T47D (cell line): Measurements from ENCODE around the gene SERPINI1.

Source experiments
- DNase-seq, 2 experiments: peaks; one replicate each; pipeline versions ENCODE4 v3.0.0 to v3.0.0-alpha.2; 2011 to 2012; ENCODE audit warnings: low read depth in 1 of 2, low spot score in 1 of 2
- JUND ChIP-seq: IDR thresholded peaks from 2 replicates; pipeline ENCODE4 v1.6.1; 2012; ENCODE audit warnings: low read depth
- in situ Hi-C: cut with HindIII; loops from 2 replicates; pipeline ENCODE4 v1.10.0; 2016; ENCODE audit warnings: low sequenced_read_pairs, low pct_unique_long_range_greater_than_20kb

SERPINI1 gene

DNA sequence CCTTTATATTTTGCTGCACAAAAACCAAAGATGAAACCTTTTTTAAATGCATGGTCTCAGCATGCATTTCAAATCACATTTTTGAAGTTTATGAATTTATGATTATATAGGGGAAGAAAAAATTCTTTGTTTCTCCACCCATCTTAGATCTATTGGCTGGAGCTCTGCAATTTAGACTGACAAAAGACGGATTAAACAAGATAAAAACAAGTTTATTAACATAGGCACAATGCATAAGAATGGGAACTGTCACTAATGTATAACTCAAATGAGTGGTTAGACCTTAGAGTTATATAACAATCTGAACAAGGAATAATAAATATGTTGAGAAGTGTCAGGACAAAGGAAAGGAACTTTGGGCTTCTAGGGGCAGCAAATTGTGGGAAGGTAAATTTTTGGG lies 132.5 kb downstream of the SERPINI1 start:
- DNase-seq: no peak
- in situ Hi-C loops: no loop called here
- TF ChIP-seq JUND: no peak

DNA sequence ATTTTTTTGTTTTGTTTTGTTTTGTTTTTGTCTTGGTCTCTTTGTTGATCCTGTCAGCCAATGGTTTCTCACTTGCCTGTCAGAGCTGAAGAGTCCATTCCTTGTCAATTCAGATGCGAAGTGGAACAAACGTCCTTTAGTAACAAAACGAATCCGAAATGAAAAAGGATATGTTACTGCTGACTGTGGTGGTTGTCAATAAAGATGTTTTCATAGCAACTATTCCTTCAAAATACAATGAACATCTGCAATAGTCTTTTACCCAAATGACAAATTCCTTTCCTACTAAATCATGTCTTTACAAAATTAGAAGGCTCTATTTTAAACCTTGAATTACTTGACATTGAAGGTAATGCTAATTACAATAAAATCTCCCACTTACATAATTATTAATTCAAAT lies 134.7 kb downstream of the SERPINI1 start:
- no peak for DNase-seq
- in situ Hi-C loops: no loop called here
- no peak for TF ChIP-seq JUND

DNA sequence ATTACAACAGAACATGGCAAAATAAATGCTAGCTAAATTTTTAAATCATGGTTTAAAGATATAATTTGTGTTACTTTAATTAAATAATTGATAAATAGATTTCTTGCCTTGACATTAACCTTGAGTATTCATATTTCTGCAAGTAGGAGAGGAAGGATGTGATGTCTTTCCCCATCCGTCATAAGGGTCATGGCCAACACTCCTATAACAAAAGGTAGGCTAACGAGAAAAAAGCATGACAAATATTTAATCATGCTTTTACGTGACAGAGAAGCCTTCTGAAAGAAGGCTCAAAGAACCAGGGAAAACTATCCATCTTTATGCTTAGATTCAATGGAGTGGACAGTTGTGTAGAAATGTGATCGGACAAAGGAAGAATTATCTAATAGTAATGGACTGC lies 135.2 kb downstream of the SERPINI1 start:
- DNase-seq: no peak
- in situ Hi-C loops: no loop called here
- no peak for TF ChIP-seq JUND

DNA sequence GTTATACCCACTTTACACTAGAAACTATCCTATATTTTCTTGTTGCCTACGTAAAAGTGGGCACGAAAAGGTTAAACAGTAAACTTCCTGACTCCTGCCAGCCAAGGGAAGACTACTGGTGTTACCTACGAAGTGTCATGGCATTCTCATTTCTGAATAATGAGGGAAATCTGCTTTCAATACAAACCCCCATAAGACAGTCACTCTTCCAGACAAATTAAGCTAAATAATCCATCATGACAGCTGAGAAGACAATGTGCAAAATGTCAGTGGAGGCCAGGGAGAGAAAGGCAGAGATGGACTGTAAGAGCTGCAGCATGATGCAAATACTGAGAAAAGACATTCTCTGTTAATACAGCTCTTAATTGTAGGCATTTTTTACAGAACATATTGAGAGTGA lies 136.5 kb downstream of the SERPINI1 start:
- no peak for DNase-seq
- in situ Hi-C loops: no loop called here
- TF ChIP-seq JUND: no peak

DNA sequence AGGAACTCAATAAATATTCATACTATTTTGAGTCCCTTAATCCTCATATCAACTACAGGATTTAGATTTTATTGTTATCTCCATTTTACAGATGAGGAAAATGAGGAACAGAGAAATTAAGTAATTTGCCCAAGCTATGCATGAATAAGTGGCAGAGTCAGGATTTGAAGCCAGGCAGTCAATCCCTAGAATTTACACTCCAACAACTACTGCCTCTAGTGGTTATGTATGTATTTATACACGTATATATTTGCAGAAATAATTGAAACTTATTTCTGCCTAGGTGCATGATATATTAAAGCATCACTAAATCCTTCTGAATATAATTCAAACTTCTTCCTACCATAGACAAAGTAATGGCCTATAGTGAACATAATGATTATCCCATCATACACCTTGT lies 137.4 kb downstream of the SERPINI1 start:
- peak in 1 of 2 experiments; percentile 22 for DNase-seq
- in situ Hi-C loops: no loop called here
- no peak for TF ChIP-seq JUND

DNA sequence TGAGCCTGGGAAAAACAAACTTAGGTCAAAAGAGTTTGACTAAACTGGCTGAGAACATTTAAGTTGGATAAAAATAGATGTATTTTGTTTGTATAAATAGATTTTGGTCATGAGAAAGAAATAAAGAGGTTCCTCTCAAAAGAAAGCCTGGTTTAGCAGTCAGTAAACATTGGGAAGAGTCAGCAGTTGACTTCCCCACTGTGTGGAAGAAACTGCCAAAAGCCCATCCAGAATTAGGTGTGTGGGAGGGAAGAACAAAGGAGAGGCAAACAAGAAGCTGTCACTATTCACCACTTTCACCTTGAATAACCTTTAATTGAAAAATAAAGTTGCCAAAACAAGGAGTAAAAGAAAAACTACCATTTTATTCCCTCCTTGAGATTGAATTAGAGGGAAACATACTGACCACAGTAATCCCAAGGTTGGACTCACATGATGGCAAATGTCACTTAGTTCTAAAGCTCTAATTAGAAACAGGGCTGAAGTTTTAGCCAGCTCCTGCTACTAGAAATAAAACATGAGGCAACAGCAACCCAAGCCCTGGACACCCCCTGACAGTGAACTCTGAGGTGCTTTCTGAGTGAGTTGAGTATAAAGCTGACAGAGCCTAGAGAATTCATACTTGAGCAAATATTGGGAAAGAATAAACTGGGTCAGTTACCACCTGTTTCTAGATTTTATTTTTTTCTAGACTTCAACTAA lies 139.3 kb downstream of the SERPINI1 start:
- DNase-seq: no peak
- in situ Hi-C loops: no loop called here
- TF ChIP-seq JUND: no peak
